Activated naive CD8-positive, alpha-beta T cell treated with anti-CD3 and anti-CD28 coated beads, Interleukin-2, amount 10 ng/mL, durations not matched to agents 7 days and 5 days (primary cell): ENCODE measurements around the gene GLT1D1. TPM values are rescaled to one million over a fixed set of nuclear protein-coding genes. Genes with fewer than 3 reads are reported as not detected.

Experiments used
- ATAC-seq: fragments of 150-1000 bp; cut with Tn5 transposase; one replicate; pipeline ENCODE4 v1.10.0; 2021; ENCODE audit warnings: low read depth, moderate library complexity
- POLR2A ChIA-PET: fragments of 350-600 bp; sonication (Branson Sonifier 250); formaldehyde crosslinking; loops from one replicate; lab custom pipeline; 2021; ENCODE audit warnings: antibody characterized with exemption; lab: Charles Lee
- DNase-seq: peaks from one replicate; pipeline ENCODE4 v3.0.0; 2021
- H3K27ac Mint-ChIP-seq: one replicate; pipeline ENCODE4 v1.8.0; 2022; ENCODE audit warnings: mild to moderate bottlenecking, mixed read lengths
- H3K27me3 Mint-ChIP-seq: one replicate; pipeline ENCODE4 v1.8.0; 2022; ENCODE audit warnings: mild to moderate bottlenecking, moderate library complexity, mixed read lengths
- H3K36me3 Mint-ChIP-seq: one replicate; pipeline ENCODE4 v1.8.0; 2021; ENCODE audit warnings: mild to moderate bottlenecking, mixed read lengths
- H3K4me1 Mint-ChIP-seq: one replicate; pipeline ENCODE4 v1.8.0; 2021; ENCODE audit warnings: mixed read lengths
- H3K4me3 Mint-ChIP-seq: one replicate; pipeline ENCODE4 v1.8.0; 2022; ENCODE audit warnings: mild to moderate bottlenecking, moderate library complexity, mixed read lengths
- H3K9me3 Mint-ChIP-seq: one replicate; pipeline ENCODE4 v1.8.0; 2021; ENCODE audit warnings: mixed read lengths
- total RNA-seq, 2 experiments: library from RNA; stranded (reverse); gene quantifications; one replicate each; pipeline ENCODE4 v1.2.3, GENCODE V29; 2021

Gene GLT1D1
- total RNA-seq, 2 experiments from 2014 or later, result not detected

- peaks cover 8% of the 10 kb centered on the region for H3K27me3 Mint-ChIP-seq
- ATAC-seq (no peak), DNase-seq (no peak)
- H3K27ac Mint-ChIP-seq, result no peak overlapping the region
- H3K36me3 Mint-ChIP-seq, result no peaks in the 10 kb centered on the region
- no peak overlapping the region for H3K4me3 Mint-ChIP-seq
- H3K4me1 Mint-ChIP-seq, result no peaks in the 10 kb centered on the region
- no peaks in the 10 kb centered on the region for H3K9me3 Mint-ChIP-seq
- POLR2A ChIA-PET, result no interaction called here
Measured at GRCh38 chr12:128928361-128928760, 75.1 kb downstream of the GLT1D1 start.

GRCh38 chr12:128929057-128929456 is 75.8 kb downstream of the GLT1D1 start:
- DNase-seq, result no peak
- no peak overlapping the region for H3K4me3 Mint-ChIP-seq
- no peaks in the 10 kb centered on the region for H3K4me1 Mint-ChIP-seq
- ATAC-seq, result no peak
- H3K27ac Mint-ChIP-seq, result no peak overlapping the region
- POLR2A ChIA-PET, result no interaction called here
- H3K9me3 Mint-ChIP-seq, result no peaks in the 10 kb centered on the region
- H3K36me3 Mint-ChIP-seq, result no peaks in the 10 kb centered on the region
- peaks cover 8% of the 10 kb centered on the region for H3K27me3 Mint-ChIP-seq

GRCh38 chr12:128930606-128931005 is 77.3 kb downstream of the GLT1D1 start:
- H3K27ac Mint-ChIP-seq, result no peak overlapping the region

GRCh38 chr12:128932521-128932920 is 79.2 kb downstream of the GLT1D1 start:
- Mint-ChIP-seq H3K27me3 (peaks cover 4% of the 10 kb centered on the region), H3K9me3 (no peaks in the 10 kb centered on the region), H3K36me3 (no peaks in the 10 kb centered on the region), H3K4me3 (no peak overlapping the region), H3K4me1 (peaks cover 1% of the 10 kb centered on the region), H3K27ac (no peak overlapping the region)
- DNase-seq (no peak), ATAC-seq (no peak)
- POLR2A ChIA-PET, result no interaction called here

More at GRCh38 chr12:128930606-128931005, 77.3 kb downstream of the GLT1D1 start:
- no peaks in the 10 kb centered on the region for H3K9me3 Mint-ChIP-seq
- H3K4me3 Mint-ChIP-seq, result no peak overlapping the region
- ATAC-seq (no peak), DNase-seq (no peak)
- H3K27me3 Mint-ChIP-seq, result peaks cover 8% of the 10 kb centered on the region
- H3K36me3 Mint-ChIP-seq, result no peaks in the 10 kb centered on the region
- H3K4me1 Mint-ChIP-seq, result no peaks in the 10 kb centered on the region
- POLR2A ChIA-PET, result no interaction called here

GRCh38 chr12:128933039-128933438 is 79.8 kb downstream of the GLT1D1 start:
- ATAC-seq (no peak), DNase-seq (no peak)
- H3K36me3 Mint-ChIP-seq, result no peaks in the 10 kb centered on the region
- H3K27ac Mint-ChIP-seq, result no peak overlapping the region
- peaks cover 4% of the 10 kb centered on the region for H3K27me3 Mint-ChIP-seq
- POLR2A ChIA-PET, result no interaction called here
- H3K4me1 Mint-ChIP-seq, result peaks cover 1% of the 10 kb centered on the region
- H3K4me3 Mint-ChIP-seq, result no peak overlapping the region
- no peaks in the 10 kb centered on the region for H3K9me3 Mint-ChIP-seq

- Mint-ChIP-seq H3K9me3 (no peaks in the 10 kb centered on the region), H3K4me1 (peaks cover 1% of the 10 kb centered on the region), H3K4me3 (no peak overlapping the region), H3K27ac (no peak overlapping the region), H3K27me3 (peaks cover 4% of the 10 kb centered on the region), H3K36me3 (no peaks in the 10 kb centered on the region)
- POLR2A ChIA-PET, result no interaction called here
- DNase-seq (no peak), ATAC-seq (no peak)
Measured at GRCh38 chr12:128933926-128934325, 80.6 kb downstream of the GLT1D1 start.

- H3K9me3 Mint-ChIP-seq, result no peaks in the 10 kb centered on the region
- ATAC-seq (no peak), DNase-seq (no peak)
- POLR2A ChIA-PET, result no interaction called here
- peaks cover 1% of the 10 kb centered on the region for H3K4me1 Mint-ChIP-seq
- no peak overlapping the region for H3K27ac Mint-ChIP-seq
- H3K4me3 Mint-ChIP-seq, result no peak overlapping the region
- H3K36me3 Mint-ChIP-seq, result no peaks in the 10 kb centered on the region
- H3K27me3 Mint-ChIP-seq, result peaks cover 2% of the 10 kb centered on the region
Measured at GRCh38 chr12:128938886-128939285, 85.6 kb downstream of the GLT1D1 start.

- peaks cover 2% of the 10 kb centered on the region for H3K27me3 Mint-ChIP-seq
- H3K4me3 Mint-ChIP-seq, result no peak overlapping the region
- no peak overlapping the region for H3K27ac Mint-ChIP-seq
- no peaks in the 10 kb centered on the region for H3K9me3 Mint-ChIP-seq
- H3K36me3 Mint-ChIP-seq, result no peaks in the 10 kb centered on the region
- DNase-seq (no peak), ATAC-seq (no peak)
- H3K4me1 Mint-ChIP-seq, result peaks cover 1% of the 10 kb centered on the region
- POLR2A ChIA-PET, result no interaction called here
Measured at GRCh38 chr12:128940090-128940888, 87.0 kb downstream of the GLT1D1 start.

- Mint-ChIP-seq H3K4me3 (no peak overlapping the region), H3K4me1 (peaks cover 1% of the 10 kb centered on the region), H3K27me3 (peaks cover 2% of the 10 kb centered on the region), H3K27ac (no peak overlapping the region), H3K9me3 (no peaks in the 10 kb centered on the region), H3K36me3 (no peaks in the 10 kb centered on the region)
- ATAC-seq (no peak), DNase-seq (no peak)
- POLR2A ChIA-PET, result no interaction called here
Measured at GRCh38 chr12:128940974-128941373, 87.7 kb downstream of the GLT1D1 start.

- no peaks in the 10 kb centered on the region for H3K9me3 Mint-ChIP-seq
- POLR2A ChIA-PET, result no interaction called here
- DNase-seq, result no peak
- no peak overlapping the region for H3K4me3 Mint-ChIP-seq
- peaks cover 2% of the 10 kb centered on the region for H3K4me1 Mint-ChIP-seq
- H3K36me3 Mint-ChIP-seq, result no peaks in the 10 kb centered on the region
- ATAC-seq, result no peak
- no peak overlapping the region for H3K27ac Mint-ChIP-seq
- H3K27me3 Mint-ChIP-seq, result peaks cover 5% of the 10 kb centered on the region
Measured at GRCh38 chr12:128942960-128943477, 89.7 kb downstream of the GLT1D1 start.

- POLR2A ChIA-PET, result no interaction called here
- ATAC-seq, result no peak
- no peaks in the 10 kb centered on the region for H3K9me3 Mint-ChIP-seq
- H3K27me3 Mint-ChIP-seq, result peaks cover 5% of the 10 kb centered on the region
- H3K4me3 Mint-ChIP-seq, result no peak overlapping the region
- H3K4me1 Mint-ChIP-seq, result peaks cover 2% of the 10 kb centered on the region
- no peak overlapping the region for H3K27ac Mint-ChIP-seq
- DNase-seq, result no peak
- no peaks in the 10 kb centered on the region for H3K36me3 Mint-ChIP-seq
Measured at GRCh38 chr12:128944956-128945355, 91.7 kb downstream of the GLT1D1 start.

GRCh38 chr12:128947209-128947608 is 93.9 kb downstream of the GLT1D1 start:
- no peak for ATAC-seq
- Mint-ChIP-seq H3K27me3 (peaks cover 5% of the 10 kb centered on the region), H3K4me1 (peaks cover 2% of the 10 kb centered on the region), H3K4me3 (no peak overlapping the region), H3K27ac (no peak overlapping the region), H3K9me3 (no peaks in the 10 kb centered on the region), H3K36me3 (no peaks in the 10 kb centered on the region)
- no peak for DNase-seq
- POLR2A ChIA-PET, result no interaction called here

- no peak for DNase-seq
- no peaks in the 10 kb centered on the region for H3K36me3 Mint-ChIP-seq
- no peak overlapping the region for H3K27ac Mint-ChIP-seq
- no peaks in the 10 kb centered on the region for H3K9me3 Mint-ChIP-seq
- ATAC-seq, result no peak
- no peak overlapping the region for H3K4me3 Mint-ChIP-seq
- H3K27me3 Mint-ChIP-seq, result peaks cover 3% of the 10 kb centered on the region
- POLR2A ChIA-PET, result no interaction called here
- H3K4me1 Mint-ChIP-seq, result peaks cover 2% of the 10 kb centered on the region
Measured at GRCh38 chr12:128949086-128949485, 95.8 kb downstream of the GLT1D1 start.

GRCh38 chr12:128951448-128951847 is 98.2 kb downstream of the GLT1D1 start:
- POLR2A ChIA-PET, result no interaction called here
- ATAC-seq, result no peak
- Mint-ChIP-seq H3K4me3 (no peak overlapping the region), H3K27ac (no peak overlapping the region), H3K36me3 (no peaks in the 10 kb centered on the region), H3K4me1 (peaks cover 2% of the 10 kb centered on the region), H3K27me3 (peaks cover 6% of the 10 kb centered on the region), H3K9me3 (no peaks in the 10 kb centered on the region)
- no peak for DNase-seq
